Brain pericyte (primary cell): ENCODE measurements around the gene TFPI.

Experiments used
- DNase-seq: peaks from one replicate; pipeline ENCODE4 v3.0.0-alpha.2; 2012; ENCODE audit warnings: low read depth, low spot score

The TFPI gene

DNA sequence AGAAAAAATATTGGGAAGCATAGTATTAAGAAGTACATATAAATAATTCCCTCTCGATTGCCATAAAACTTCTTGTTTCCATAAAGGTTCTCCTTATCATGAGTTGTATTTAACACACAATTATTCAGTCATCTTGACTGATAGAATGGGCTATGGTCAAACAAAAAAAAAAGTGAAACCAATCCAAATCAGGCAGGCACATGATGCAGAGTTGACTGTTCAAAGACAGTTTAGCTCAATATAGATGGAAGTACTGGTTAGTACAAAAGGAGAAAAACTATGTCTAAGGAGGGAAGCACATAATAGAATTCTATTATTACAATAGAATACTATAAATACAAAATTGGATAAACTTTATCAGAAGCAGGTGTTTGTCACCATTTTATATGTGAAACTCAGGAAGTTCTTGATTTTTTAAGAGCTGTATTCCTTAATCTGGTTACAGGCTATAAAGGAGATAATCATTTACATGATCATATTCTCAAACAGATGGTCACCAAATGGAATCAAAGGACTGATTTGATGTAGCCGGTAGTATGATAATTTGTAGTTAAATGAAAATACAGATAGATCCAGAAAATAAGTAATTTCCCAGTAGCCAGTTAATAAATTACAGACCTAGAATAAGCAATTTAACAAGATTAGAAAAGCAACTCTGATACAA, 88.0 kb downstream of the TFPI start:
- DNase-seq = no peak

GRCh38 chr2:187462839-187463238, 91.4 kb downstream of the TFPI start:
- DNase-seq = no peak

GRCh38 chr2:187461294-187462261, 92.7 kb downstream of the TFPI start:
- no peak for DNase-seq

- no peak for DNase-seq
Observed at GRCh38 chr2:187459256-187459655, 95.0 kb downstream of the TFPI start.

GRCh38 chr2:187453078-187453641, 101.1 kb downstream of the TFPI start:
- no peak for DNase-seq

DNA sequence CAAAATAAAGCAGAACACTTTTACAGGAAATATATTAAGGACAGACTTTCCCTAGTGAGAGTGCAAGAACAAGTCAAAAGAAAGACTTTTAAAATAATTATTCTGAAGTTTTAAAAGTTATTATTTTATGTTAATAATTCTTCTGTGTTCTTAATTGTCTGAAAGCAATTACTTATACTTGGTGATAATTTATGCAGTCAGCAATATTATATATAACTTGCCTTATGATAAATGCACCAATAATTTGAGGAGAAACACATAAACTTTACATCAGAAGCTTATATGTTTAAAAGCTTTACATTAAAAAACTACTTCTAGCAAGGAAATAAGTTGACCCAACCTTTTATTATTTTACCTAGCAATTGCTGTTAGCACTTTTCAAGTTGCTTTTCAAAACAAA, 102.7 kb downstream of the TFPI start:
- no peak for DNase-seq

GRCh38 chr2:187447336-187447735, 106.9 kb downstream of the TFPI start:
- DNase-seq = no peak

GRCh38 chr2:187446711-187447110, 107.5 kb downstream of the TFPI start:
- no peak for DNase-seq

DNA sequence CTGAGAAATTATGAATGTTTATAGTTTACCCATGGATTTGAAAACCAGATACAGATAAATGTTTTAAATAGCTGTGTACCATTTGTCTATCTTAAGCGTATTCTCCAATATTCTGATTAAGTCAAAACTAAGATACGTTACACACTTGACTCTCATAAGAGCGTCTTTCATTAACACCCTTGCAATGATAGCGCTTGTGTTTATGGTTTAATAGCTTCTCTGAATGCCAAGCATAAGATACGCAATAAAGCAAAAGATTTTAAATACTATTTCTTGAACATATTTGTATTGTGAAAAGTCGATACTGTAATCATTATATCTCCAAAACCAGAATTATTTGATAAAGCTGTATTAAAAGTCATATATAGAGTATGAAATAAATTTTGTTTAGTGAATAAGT, 109.2 kb downstream of the TFPI start:
- no peak for DNase-seq

GRCh38 chr2:187442778-187443177, 111.5 kb downstream of the TFPI start:
- no peak for DNase-seq

DNA sequence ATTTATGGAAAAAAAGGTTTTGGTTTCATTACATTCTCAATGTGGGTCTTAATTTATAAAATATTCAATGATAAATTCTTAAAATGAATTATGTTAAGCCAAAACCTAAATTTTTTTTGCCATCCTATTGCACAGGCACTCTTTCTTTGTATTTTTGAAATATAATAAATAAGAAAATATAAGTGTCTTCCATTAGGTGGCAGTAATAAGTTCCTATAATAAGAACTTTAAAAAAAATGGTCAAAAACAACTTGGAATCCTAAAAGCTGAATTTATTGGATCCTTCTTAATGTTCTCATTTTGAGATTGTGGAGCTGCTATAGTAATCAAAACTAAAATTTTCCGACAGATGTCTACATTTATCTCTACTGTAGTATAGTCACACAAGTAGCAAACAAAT, 111.9 kb downstream of the TFPI start:
- DNase-seq = no peak

GRCh38 chr2:187440101-187440675, 114.0 kb downstream of the TFPI start:
- no peak for DNase-seq

GRCh38 chr2:187438455-187438854, 115.8 kb downstream of the TFPI start:
- no peak for DNase-seq

DNA sequence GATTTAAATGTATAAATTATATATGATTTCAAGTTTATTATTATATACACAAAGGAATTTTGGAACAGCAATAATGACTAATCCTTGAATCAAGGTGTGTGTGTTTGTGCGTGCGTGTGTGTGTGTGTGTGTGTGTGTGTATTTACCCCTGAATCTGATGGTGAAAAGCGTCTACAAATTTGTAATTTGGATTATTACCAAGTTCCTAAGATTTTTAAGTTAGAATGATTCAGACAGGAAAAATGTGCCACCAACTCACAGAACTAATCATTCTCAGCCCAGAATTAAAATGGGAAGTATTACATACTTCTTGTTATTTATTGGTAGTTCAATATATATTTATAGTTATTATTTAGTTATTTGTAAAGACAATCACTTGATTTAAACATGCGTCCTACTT, 118.5 kb downstream of the TFPI start:
- no peak for DNase-seq

- DNase-seq = no peak
Observed at GRCh38 chr2:187435078-187435477, 119.2 kb downstream of the TFPI start.

DNA sequence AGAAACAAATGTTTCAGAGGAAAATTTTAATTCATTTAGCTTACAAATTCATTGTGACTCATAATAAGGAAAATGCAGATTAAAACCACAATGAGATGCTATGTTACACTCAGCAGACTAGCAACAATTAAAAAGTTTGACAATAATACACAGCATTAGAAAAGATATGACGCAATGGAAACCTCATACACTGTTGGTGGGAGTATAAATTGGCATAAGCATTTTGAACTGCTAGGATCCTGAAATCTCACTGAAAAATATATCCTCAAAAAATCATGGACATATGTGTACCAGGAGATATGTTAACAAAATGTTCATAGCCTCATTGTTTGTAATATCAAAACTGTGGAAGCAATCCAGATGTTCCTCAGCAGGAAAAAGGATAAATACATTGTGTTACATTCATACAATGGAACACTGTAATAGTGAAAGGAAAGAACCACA, 119.9 kb downstream of the TFPI start:
- no peak for DNase-seq

- no peak for DNase-seq
Observed at GRCh38 chr2:187431911-187432310, 122.3 kb downstream of the TFPI start.

- DNase-seq = no peak
Observed at GRCh38 chr2:187429989-187430388, 124.2 kb downstream of the TFPI start.

- DNase-seq = no peak
Observed at GRCh38 chr2:187424146-187424545, 130.1 kb downstream of the TFPI start.

DNA sequence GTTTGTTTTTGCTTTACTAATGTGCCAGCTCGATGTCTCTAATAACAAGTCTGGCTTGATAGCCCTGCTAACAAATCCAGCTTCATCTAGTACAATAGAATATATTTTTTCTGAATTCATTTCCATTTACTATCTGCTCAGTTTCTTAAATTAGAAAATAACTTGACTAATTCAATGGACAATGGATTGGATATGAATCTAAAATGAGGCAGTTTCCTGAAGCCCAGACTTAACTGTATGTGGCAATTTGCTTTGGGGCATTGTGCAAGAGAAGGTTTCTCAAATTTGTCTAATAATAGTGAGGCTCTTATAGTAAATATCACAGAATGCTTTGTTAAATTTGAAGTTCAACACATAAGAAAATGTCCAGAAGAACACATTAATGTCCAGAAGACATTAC, 132.0 kb downstream of the TFPI start:
- DNase-seq = no peak

DNA sequence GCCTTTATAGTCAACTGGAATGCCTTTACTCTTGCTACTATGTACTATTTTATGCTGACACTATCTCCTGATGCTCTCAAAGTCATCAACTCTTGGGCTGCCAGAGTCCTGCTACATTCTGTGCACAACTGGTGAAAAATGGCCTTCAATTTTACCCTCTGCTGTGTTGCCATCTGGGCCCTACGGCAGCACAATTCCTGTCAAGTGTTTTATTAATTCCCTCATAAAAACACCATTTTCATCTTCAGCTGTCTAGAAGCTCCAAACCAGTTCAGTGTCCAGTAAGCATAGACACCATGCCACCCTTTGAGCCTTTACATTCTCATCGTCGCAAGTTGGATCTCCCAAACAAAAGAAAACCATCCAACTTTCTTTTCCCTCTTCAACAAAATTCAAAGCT, 132.7 kb downstream of the TFPI start:
- no peak for DNase-seq

GRCh38 chr2:187419808-187420207, 134.4 kb downstream of the TFPI start:
- DNase-seq = no peak
